Gastroesophageal sphincter (tissue), 4 donors: ENCODE results near the gene OR51S1. TPM values are rescaled to one million over a fixed set of nuclear protein-coding genes. Genes with fewer than 3 reads are reported as not detected.

Source experiments
- ATAC-seq: fragments of 150-250 bp; one replicate; pipeline ENCODE4 v1.9.1; 2016; ENCODE audit warnings: mild to moderate bottlenecking, moderate library complexity
- H3K27ac ChIP-seq, 4 donors: fragments of 200-600 bp; sonication (generic) in 3 of 4; 1 replicate in 3 of 4; 2 replicates in 1 of 4; pipeline ENCODE4 v1.5.1; 2016 to 2019
- H3K27me3 ChIP-seq: fragments of 200-600 bp; sonication (generic); one replicate; pipeline ENCODE4 v1.5.1; 2019
- H3K36me3 ChIP-seq, 2 donors: fragments of 200-600 bp; sonication (generic); one replicate each; pipeline ENCODE4 v1.5.1; 2019; ENCODE audit warnings: control low read depth in 1 of 2
- H3K4me1 ChIP-seq, 3 donors: fragments of 200-600 bp; sonication (generic); 1 replicate in 2 of 3; 2 replicates in 1 of 3; pipeline ENCODE4 v1.5.1; 2016 to 2019; ENCODE audit warnings: control low read depth in 2 of 3
- H3K4me3 ChIP-seq, 2 donors: fragments of 200-600 bp; sonication (generic); one replicate each; pipeline ENCODE4 v1.5.1; 2019; ENCODE audit warnings: mild to moderate bottlenecking in 1 of 2, moderate library complexity in 1 of 2
- H3K9me3 ChIP-seq, 3 donors: fragments of 200-600 bp; sonication (generic); one replicate each; pipeline ENCODE4 v1.5.1; 2017 to 2019; ENCODE audit warnings: control low read depth in 2 of 3
- CTCF ChIP-seq, 4 experiments: fragments of 200-600 bp in 2 of 4; fragments of 450-650 bp in 2 of 4; sonication (generic) in 1 of 4; IDR thresholded peaks; one replicate each; pipeline ENCODE4 v1.5.1; 2017 to 2019; ENCODE audit warnings: antibody characterized with exemption in 4 of 4, mild to moderate bottlenecking in 2 of 4, moderate library complexity in 2 of 4
- EP300 ChIP-seq: sonication (generic); formaldehyde crosslinking; IDR thresholded peaks from one replicate; pipeline ENCODE4 v1.6.1; 2017; ENCODE audit warnings: antibody characterized with exemption, mild to moderate bottlenecking
- POLR2A ChIP-seq, 2 donors: fragments of 450-650 bp; IDR thresholded peaks; one replicate each; pipeline ENCODE4 v1.6.1; 2017; ENCODE audit warnings: antibody characterized with exemption in 2 of 2, mild to moderate bottlenecking in 2 of 2, moderate library complexity in 1 of 2
- POLR2AphosphoS5 ChIP-seq: sonication (generic); formaldehyde crosslinking; IDR thresholded peaks from one replicate; pipeline ENCODE4 v1.6.1; 2017; ENCODE audit warnings: antibody characterized with exemption
- WGBS, 2 donors: methylation state at CpG; one replicate each; pipeline ENCODE4 v1.1.5; 2018; ENCODE audit warnings: low coverage in 1 of 2; 5-methylcytosine and 5-hydroxymethylcytosine counted together
- total RNA-seq, 4 donors: library from RNA; depleted of rRNA; stranded (reverse); fragments of >200 nt; gene quantifications; one replicate each; pipeline ENCODE4 v1.1.0, GENCODE V29; 2016

Gene OR51S1
- not detected for total RNA-seq

- H3K4me1 ChIP-seq = no peaks in the 10 kb centered on the region
- no peak for ATAC-seq
- H3K9me3 ChIP-seq = peaks cover 0 to 2% (median 0%) of the 10 kb centered on the region in 3 donors
- TF ChIP-seq CTCF (IDR thresholded peaks at IDR 0.05) = no peak
- no peak for TF ChIP-seq EP300
- no peak for TF ChIP-seq POLR2AphosphoS5
- TF ChIP-seq POLR2A (IDR thresholded peaks at IDR 0.05) = no peak
- no peaks in the 10 kb centered on the region for H3K36me3 ChIP-seq
- no peak within 1 kb of the TSS for H3K27ac ChIP-seq
- H3K27me3 ChIP-seq = no peaks in the 10 kb centered on the region
- no peak within 1 kb of the TSS for H3K4me3 ChIP-seq
- 52 to 62% methylated on average over 8 to 9 of the region's 9 CpGs for WGBS, 2 donors
These were observed at the start of gene OR51S1 for GRCh38 chr11:4848908-4849532. Gene OR51S1 (minus strand): TSS chr11:4849208. CDS start chr11:4849208, 0 bp downstream.

- ATAC-seq = no peak
- no peaks in the 10 kb centered on the region for H3K27me3 ChIP-seq
- no peaks in the 10 kb centered on the region for H3K9me3 ChIP-seq
These were observed 43.1 kb upstream of the OR51S1 start for GRCh38 chr11:4891996-4892640.

GRCh38 chr11:4890279-4890678 lies 41.3 kb upstream of the OR51S1 start:
- WGBS, 2 donors = 70 to 83% methylated on average over 2 of the region's 2 CpGs
- Histone ChIP-seq H3K4me3 (no peak overlapping the region), H3K4me1 (no peaks in the 10 kb centered on the region), H3K27me3 (no peaks in the 10 kb centered on the region), H3K27ac (no peak overlapping the region), H3K36me3 (no peaks in the 10 kb centered on the region), H3K9me3 (no peaks in the 10 kb centered on the region)
- no peak for ATAC-seq
- TF ChIP-seq POLR2A (IDR thresholded peaks at IDR 0.05) (no peak), EP300 (no peak), POLR2AphosphoS5 (no peak), CTCF (IDR thresholded peaks at IDR 0.05) (no peak)

More at GRCh38 chr11:4891996-4892640, 43.1 kb upstream of the OR51S1 start:
- WGBS, 2 donors = 81 to 83% methylated on average over 1 of the region's 1 CpG
- Histone ChIP-seq H3K4me3 (no peak overlapping the region), H3K4me1 (no peaks in the 10 kb centered on the region), H3K36me3 (no peaks in the 10 kb centered on the region), H3K27ac (no peak overlapping the region)
- TF ChIP-seq CTCF (IDR thresholded peaks at IDR 0.05) (no peak), EP300 (no peak)

GRCh38 chr11:4887591-4887990 lies 38.6 kb upstream of the OR51S1 start:
- Histone ChIP-seq H3K4me3 (no peak overlapping the region), H3K9me3 (no peaks in the 10 kb centered on the region), H3K4me1 (no peaks in the 10 kb centered on the region), H3K27me3 (no peaks in the 10 kb centered on the region), H3K27ac (no peak overlapping the region), H3K36me3 (no peaks in the 10 kb centered on the region)
- 0% methylated on average over 1 of the region's 1 CpG for WGBS, 2 donors
- ATAC-seq = no peak
- TF ChIP-seq POLR2A (IDR thresholded peaks at IDR 0.05) (no peak), POLR2AphosphoS5 (no peak), EP300 (no peak), CTCF (IDR thresholded peaks at IDR 0.05) (no peak)

- Histone ChIP-seq H3K27me3 (no peaks in the 10 kb centered on the region), H3K4me3 (no peak overlapping the region), H3K4me1 (no peaks in the 10 kb centered on the region), H3K36me3 (no peaks in the 10 kb centered on the region), H3K9me3 (no peaks in the 10 kb centered on the region), H3K27ac (no peak overlapping the region)
- 82 to 83% methylated on average over 3 of the region's 3 CpGs for WGBS, 2 donors
- ATAC-seq = no peak
- no peak for TF ChIP-seq EP300
- TF ChIP-seq POLR2AphosphoS5 = no peak
- TF ChIP-seq CTCF (IDR thresholded peaks at IDR 0.05) = no peak
- no peak for TF ChIP-seq POLR2A (IDR thresholded peaks at IDR 0.05)
These were observed 37.2 kb upstream of the OR51S1 start for GRCh38 chr11:4886186-4886585.
